PFSK-1 (cell line): Measurements from ENCODE around the gene E2F3.

ENCODE experiments used
- POLR2AphosphoS5 ChIP-seq: IDR thresholded peaks from 2 replicates; pipeline ENCODE4 v1.6.1; 2012; ENCODE audit warnings: low read depth, mild to moderate bottlenecking, control low read depth, low read length, moderate library complexity
- REST ChIP-seq, 2 experiments: IDR thresholded peaks; 2 replicates each; pipeline versions ENCODE4 v1.6.1 to v1.8.0; 2011 to 2012; ENCODE audit warnings: low read depth in 2 of 2, low read length in 2 of 2, control low read depth in 1 of 2, inconsistent platforms in 1 of 2, mild to moderate bottlenecking in 1 of 2, moderate library complexity in 1 of 2; ENCODE audit not compliant: insufficient read depth in 1 of 2
- SIN3A ChIP-seq: IDR thresholded peaks from 2 replicates; pipeline ENCODE4 v1.6.1; 2012; ENCODE audit warnings: mild to moderate bottlenecking, low read length, moderate library complexity, borderline replicate concordance; ENCODE audit not compliant: insufficient read depth
- TAF1 ChIP-seq: IDR thresholded peaks from 2 replicates; pipeline ENCODE4 v1.6.1; 2012; ENCODE audit warnings: low read length, control low read depth, borderline replicate concordance; ENCODE audit not compliant: insufficient read depth

GRCh38 chr6:20404641-20405032 lies 3.0 kb downstream of the E2F3 start:
- TF ChIP-seq POLR2AphosphoS5 = 0 out of 2 replicates have a peak, but pooled peaks have one; percentile 12
- peak; percentile 30; the same call in 1 of the 2 replicates for TF ChIP-seq TAF1
- TF ChIP-seq REST (IDR thresholded peaks at IDR 0.05; ENCODE audit: insufficient read depth in 1 of 2, low read depth in 2 of 2, low read length in 2 of 2) = no peak
- peak; percentile 68; the same call in 1 of the 2 replicates for TF ChIP-seq SIN3A
